GM12878 (cell line): ENCODE results near the gene NOTCH1. TPM values are rescaled to one million over a fixed set of nuclear protein-coding genes. Genes with fewer than 3 reads are reported as not detected.

ENCODE experiments used
- ATAC-seq: fragments of 200-7000 bp; cut with Tn5 transposase; 3 replicates; pipeline ENCODE4 v1.9.1; 2020; ENCODE audit warnings: mild to moderate bottlenecking, moderate library complexity
- BruUV-seq: library from RNA; stranded (reverse); fragments of 400-500 nt; replicated peaks from 2 replicates; lab custom pipeline; 2021; lab: Mats Ljungman, UMichigan
- CTCF ChIA-PET: fragments of 300-600 bp; sonication (Branson Sonifier 250); formaldehyde crosslinking; extraction: SDS; loops from one replicate; lab custom pipeline; 2021; ENCODE audit warnings: inconsistent platforms; lab: Yijun Ruan, JAX
- POLR2A ChIA-PET: fragments of 350-600 bp; formaldehyde crosslinking; extraction: SDS; loops from one replicate; lab custom pipeline; 2021; ENCODE audit warnings: inconsistent platforms; lab: Charles Lee
- RAD21 ChIA-PET: fragments of 300-600 bp; sonication (Branson Sonifier 250); formaldehyde crosslinking; loops from one replicate; lab custom pipeline; 2023; ENCODE audit warnings: antibody characterized with exemption; ENCODE audit not compliant: unreplicated experiment; lab: Charles Lee
- SMC1A ChIA-PET: fragments of 300-600 bp; sonication (Branson Sonifier 250); formaldehyde crosslinking; loops from one replicate; lab custom pipeline; 2023; ENCODE audit not compliant: unreplicated experiment, uncharacterized antibody; lab: Charles Lee
- DNase-seq: peaks from one replicate; pipeline ENCODE4 v3.0.0-alpha.2; 2011; ENCODE audit warnings: low read depth, low spot score
- FAIRE-seq: peaks from 3 replicates; lab custom pipeline; 2011; peaks lifted over from hg19 to GRCh38; lab: Jason Lieb, UNC
- H2AFZ ChIP-seq: 2 replicates; pipeline ENCODE4 v1.6.0; 2011; ENCODE audit warnings: low read depth, low read length, control low read depth; ENCODE audit not compliant: control insufficient read depth
- H3K27ac ChIP-seq: 2 replicates; pipeline ENCODE4 v1.5.1; 2011; ENCODE audit warnings: control low read depth; ENCODE audit not compliant: control insufficient read depth, insufficient read depth
- H3K27me3 ChIP-seq, 2 experiments: replicated peaks in 1 of 2; 2 replicates each; pipeline versions ENCODE4 v1.6.0 to v1.6.1; 2011; ENCODE audit warnings: low read length in 1 of 2; ENCODE audit not compliant: control insufficient read depth in 2 of 2, insufficient read depth in 2 of 2
- H3K36me3 ChIP-seq, 2 experiments: 2 replicates each; pipeline ENCODE4 v1.5.1; 2011; ENCODE audit warnings: low read length in 1 of 2; ENCODE audit not compliant: control insufficient read depth in 2 of 2, insufficient read depth in 2 of 2
- H3K4me1 ChIP-seq: 2 replicates; pipeline ENCODE4 v1.6.1; 2011; ENCODE audit warnings: mild to moderate bottlenecking, low read length, moderate library complexity, mixed read lengths; ENCODE audit not compliant: control insufficient read depth, insufficient read depth
- H3K4me2 ChIP-seq: 2 replicates; pipeline ENCODE4 v1.6.0; 2011; ENCODE audit warnings: control low read depth; ENCODE audit not compliant: control insufficient read depth, insufficient read depth
- H3K4me3 ChIP-seq: fragments of 200-600 bp; sonication (generic); 2 replicates; pipeline ENCODE4 v1.5.1; 2016
- H3K79me2 ChIP-seq: 2 replicates; pipeline ENCODE4 v1.6.0; 2011; ENCODE audit warnings: low read length; ENCODE audit not compliant: control insufficient read depth, insufficient read depth
- H3K9ac ChIP-seq: 2 replicates; pipeline ENCODE4 v1.8.0; 2011; ENCODE audit warnings: low read length, control low read depth, mixed read lengths; ENCODE audit not compliant: control insufficient read depth, insufficient read depth
- H3K9me3 ChIP-seq: replicated peaks from 3 replicates; pipeline ENCODE4 v1.5.1; 2011; ENCODE audit warnings: mild to moderate bottlenecking, low read length; ENCODE audit not compliant: control insufficient read depth, insufficient read depth
- H4K20me1 ChIP-seq: 2 replicates; pipeline ENCODE4 v1.6.0; 2011; ENCODE audit not compliant: control insufficient read depth, insufficient read depth
- BHLHE40 ChIP-seq, 2 experiments: fragments of 450-650 bp in 1 of 2; IDR thresholded peaks; 2 replicates each; pipeline ENCODE4 v1.6.1; 2011 to 2017; ENCODE audit warnings: low read depth in 2 of 2, borderline replicate concordance in 1 of 2, improper control_type of control experiment in 1 of 2, low read length in 1 of 2, mild to moderate bottlenecking in 1 of 2
- CHD1 ChIP-seq: IDR thresholded peaks from 2 replicates; pipeline ENCODE4 v1.6.1; 2012; ENCODE audit warnings: low read depth, low read length, improper control_type of control experiment
- CHD2 ChIP-seq: IDR thresholded peaks from 2 replicates; pipeline ENCODE4 v1.6.1; 2011; ENCODE audit warnings: low read depth, low read length, improper control_type of control experiment, borderline replicate concordance
- EGR1 ChIP-seq, 2 experiments: IDR thresholded peaks; 1 replicate in 1 of 2; 2 replicates in 1 of 2; pipeline ENCODE4 v1.6.1; 2011 to 2012; ENCODE audit warnings: low read depth in 2 of 2, low read length in 2 of 2, borderline replicate concordance in 1 of 2, mild to moderate bottlenecking in 1 of 2, moderate library complexity in 1 of 2
- ESRRA ChIP-seq: IDR thresholded peaks from 2 replicates; pipeline ENCODE4 v1.6.1; 2012; ENCODE audit warnings: mild to moderate bottlenecking, low read length, improper control_type of control experiment
- GATAD2B ChIP-seq: fragments of 450-650 bp; conservative IDR thresholded peaks from 2 replicates; pipeline ENCODE4 v1.6.1; 2017; ENCODE audit warnings: low read depth, mild to moderate bottlenecking, moderate library complexity
- HDGF ChIP-seq: fragments of 450-650 bp; IDR thresholded peaks from 2 replicates; pipeline ENCODE4 v1.6.1; 2016; ENCODE audit warnings: antibody characterized with exemption
- IRF4 ChIP-seq: IDR thresholded peaks from 2 replicates; pipeline ENCODE4 v1.6.1; 2011; ENCODE audit warnings: low read depth, low read length
- MEF2B ChIP-seq: fragments of 450-650 bp; IDR thresholded peaks from 2 replicates; pipeline ENCODE4 v1.6.1; 2018; ENCODE audit warnings: mild to moderate bottlenecking, moderate library complexity; ENCODE audit not compliant: partially characterized antibody, poor library complexity, severe bottlenecking
- MTA2 ChIP-seq: fragments of 450-650 bp; IDR thresholded peaks from 2 replicates; pipeline ENCODE4 v1.6.1; 2016; ENCODE audit warnings: low read depth, mild to moderate bottlenecking, moderate library complexity
- NFXL1 ChIP-seq: fragments of 450-650 bp; IDR thresholded peaks from 2 replicates; pipeline ENCODE4 v1.6.1; 2017; ENCODE audit warnings: antibody characterized with exemption, mild to moderate bottlenecking, borderline replicate concordance
- POLR2AphosphoS2 ChIP-seq: IDR thresholded peaks from 2 replicates; pipeline ENCODE4 v1.6.1; 2011; ENCODE audit warnings: low read depth, mild to moderate bottlenecking, low read length, improper control_type of control experiment, moderate library complexity
- POU2F2 ChIP-seq: IDR thresholded peaks from 3 replicates; pipeline ENCODE4 v1.6.1; 2011; ENCODE audit warnings: low read depth, mild to moderate bottlenecking, low read length, borderline replicate concordance
- REST ChIP-seq: IDR thresholded peaks from 2 replicates; pipeline ENCODE4 v1.6.1; 2012; ENCODE audit warnings: mild to moderate bottlenecking, low read depth, low read length
- RFX5 ChIP-seq: IDR thresholded peaks from 2 replicates; pipeline ENCODE4 v1.6.1; 2011; ENCODE audit warnings: low read depth, low read length, improper control_type of control experiment
- ZNF622 ChIP-seq: fragments of 450-650 bp; IDR thresholded peaks from 2 replicates; pipeline ENCODE4 v1.6.1; 2017; ENCODE audit warnings: mild to moderate bottlenecking, inconsistent platforms
- WGBS: methylation state at CpG from one replicate; pipeline ENCODE4 v1.1.6; 2016; ENCODE audit warnings: low lambda C conversion rate; ENCODE audit not compliant: insufficient replicate concordance, insufficient coverage; ENCODE audit errors: missing lambda C conversion rate; 5-methylcytosine and 5-hydroxymethylcytosine counted together
- in situ Hi-C: fragments of 300-500 bp; cut with MboI; formaldehyde crosslinking; loops from 9 replicates; pipeline ENCODE4 v1.14.3; 2018; ENCODE audit warnings: mixed read lengths
- intact Hi-C: fragments of 100-400 bp; cut with micrococcal nuclease; formaldehyde crosslinking; loops from one replicate; pipeline ENCODE4 v1.14.2; 2022; ENCODE audit not compliant: unreplicated experiment
- polyA plus RNA-seq, 11 experiments: library from polyadenylated mRNA; depleted of rRNA in 4 of 11; unstranded in 6 of 11; stranded (reverse) in 5 of 11; fragments of >200 nt; fragmentation: Nextera tagmentation in 4 of 11; fragmentation: Illumina TruSeq in 1 of 11; extraction: Ambion mirVana in 4 of 11; extraction: Trizol in 1 of 11; gene quantifications; 1 replicate in 1 of 11; 2 replicates in 10 of 11; pipeline versions ENCODE4 v1.2.1 to v1.2.3, GENCODE V29; 2011 to 2016; ENCODE audit warnings: inconsistent platforms in 2 of 11, missing spikeins in 2 of 11, low read depth in 1 of 11
- total RNA-seq, 4 experiments: library from RNA; depleted of rRNA in 3 of 4; stranded (reverse); fragments of >200 nt in 3 of 4; fragmentation: Illumina TruSeq in 1 of 4; extraction: Trizol in 1 of 4; gene quantifications; 2 replicates each; pipeline versions ENCODE4 v1.2.1 to v1.2.3, GENCODE V29; 2013 to 2021

Gene NOTCH1
- total and polyA plus RNA-seq, 10 of the 15 experiments (the other 5 are each of a cell fraction or from before 2014, with no cell fraction given) = 0.02 to 40.0 (median 3.7) TPM

GRCh38 chr9:136536051-136536720 is 9.7 kb downstream of the NOTCH1 start (continued):
- TF ChIP-seq ESRRA = no peak
- no peak for TF ChIP-seq CHD1
- no peak for TF ChIP-seq IRF4

- intact Hi-C loops = no loop called here
Measured at GRCh38 chr9:136535070-136535469, 10.8 kb downstream of the NOTCH1 start.

More at GRCh38 chr9:136535070-136535469, 10.8 kb downstream of the NOTCH1 start:
- Histone ChIP-seq H3K36me3 (peaks cover 0 to 16% of the 10 kb centered on the region in 2 experiments; a peak in 2 of 4 replicates), H3K27ac (no peak overlapping the region), H3K4me3 (no peak overlapping the region), H3K9ac (no peak overlapping the region), H3K9me3 (no peaks in the 10 kb centered on the region), H2AFZ (no peak overlapping the region), H3K4me1 (peaks cover 65% of the 10 kb centered on the region), H3K27me3 (no peaks in the 10 kb centered on the region), H3K79me2 (peaks cover 33% of the 10 kb centered on the region), H4K20me1 (peaks cover 7% of the 10 kb centered on the region; the same call in 1 of the 2 replicates), H3K4me2 (peak overlapping the region; percentile 17; the same call in 1 of the 2 replicates)
- no peak for FAIRE-seq
- ChIA-PET SMC1A (no interaction called here), RAD21 (no interaction called here), POLR2A (no interaction called here), CTCF (no interaction called here)
- BruUV-seq = no TSS peak
- in situ Hi-C loops = no loop called here
- no peak for DNase-seq
- WGBS = 47% methylated on average over 11 of the region's 14 CpGs
- TF ChIP-seq REST = no peak
- no peak for TF ChIP-seq MTA2
- no peak for TF ChIP-seq POLR2AphosphoS2
- 0 out of 2 replicates have a peak, but pooled peaks have one; percentile 34 for TF ChIP-seq GATAD2B
- 0 out of 2 replicates have a peak, but pooled peaks have one; percentile 12 for TF ChIP-seq CHD2
- no peak for TF ChIP-seq ZNF622
- TF ChIP-seq EGR1 (IDR thresholded peaks at IDR 0.05; ENCODE audit: borderline replicate concordance in 1 of 2, low read depth in 2 of 2, low read length in 2 of 2) = 0 out of 3 replicates have a peak, but pooled peaks of 1 of the 2 experiments have one; percentile 6
- peak; percentile 93 for TF ChIP-seq NFXL1
- peak; percentile 64; the same call in 1 of the 3 replicates for TF ChIP-seq POU2F2
- peak; percentile 88 for TF ChIP-seq MEF2B
- TF ChIP-seq HDGF = 0 out of 2 replicates have a peak, but pooled peaks have one; percentile 31
- TF ChIP-seq RFX5 = no peak
- peak; percentile 20 to 54; a peak in 1 of 4 replicates for TF ChIP-seq BHLHE40 (IDR thresholded peaks at IDR 0.05; ENCODE audit: borderline replicate concordance in 1 of 2, low read depth in 2 of 2, low read length in 1 of 2)
- ATAC-seq = no peak
